Measurements from ENCODE around the gene RIPOR3. TPM values are rescaled to one million over a fixed set of nuclear protein-coding genes. Genes with fewer than 3 reads are reported as not detected.

The RIPOR3 gene
- total and polyA plus RNA-seq, 9 of the 15 experiments (the other 6 are each of a cell fraction or from before 2014, with no cell fraction given): 3.3 to 62.7 (median 21.4) TPM

GRCh38 chr20:50713657-50714101 lies 22.3 kb upstream of the RIPOR3 start (continued):
- TF ChIP-seq REST (IDR thresholded peaks at IDR 0.05; ENCODE audit: borderline replicate concordance): peak; percentile 77; the same call in 1 of the 2 replicates
- TF ChIP-seq REST (CRISPR knock-in tag; IDR thresholded peaks at IDR 0.05; ENCODE audit: low read depth): no peak
- no peak for TF ChIP-seq BCLAF1 (IDR thresholded peaks at IDR 0.05; ENCODE audit: borderline replicate concordance in 1 of 2, control insufficient read depth in 1 of 2, low read depth in 2 of 2, low read length in 1 of 2)
- TF ChIP-seq NFIC (IDR thresholded peaks at IDR 0.05): peak; percentile 22; the same call in 1 of the 2 replicates
- 0 out of 2 replicates have a peak, but pooled peaks have one; percentile 27 for TF ChIP-seq SMARCE1 (IDR thresholded peaks at IDR 0.05)
- TF ChIP-seq PTBP1 (IDR thresholded peaks at IDR 0.05; ENCODE audit: low read depth, low read length): no peak
- peak in 1 of 3 experiments; percentile 16 for TF ChIP-seq YY1 (IDR thresholded peaks at IDR 0.05; ENCODE audit: borderline replicate concordance in 1 of 3, control insufficient read depth in 1 of 3, extremely low read depth in 1 of 3, insufficient read depth in 3 of 3, insufficient read length in 1 of 3, insufficient replicate concordance in 2 of 3, low read depth in 1 of 3, low read length in 2 of 3)
- no peak for TF ChIP-seq CHD2 (IDR thresholded peaks at IDR 0.05; ENCODE audit: low read depth, low read length)
- no peak for TF ChIP-seq RBM17 (IDR thresholded peaks at IDR 0.05; ENCODE audit: borderline replicate concordance, low read depth, low read length)
- peak; percentile 44 for TF ChIP-seq TAL1 (IDR thresholded peaks at IDR 0.05)
- peak in 1 of 2 experiments; percentile 66; a peak in 2 of 4 replicates for TF ChIP-seq MAZ (CRISPR knock-in tag; conservative IDR thresholded peaks at IDR 0.05 in 1 of 2, IDR thresholded peaks at IDR 0.05 in 1 of 2)
- TF ChIP-seq, protein P1, sequence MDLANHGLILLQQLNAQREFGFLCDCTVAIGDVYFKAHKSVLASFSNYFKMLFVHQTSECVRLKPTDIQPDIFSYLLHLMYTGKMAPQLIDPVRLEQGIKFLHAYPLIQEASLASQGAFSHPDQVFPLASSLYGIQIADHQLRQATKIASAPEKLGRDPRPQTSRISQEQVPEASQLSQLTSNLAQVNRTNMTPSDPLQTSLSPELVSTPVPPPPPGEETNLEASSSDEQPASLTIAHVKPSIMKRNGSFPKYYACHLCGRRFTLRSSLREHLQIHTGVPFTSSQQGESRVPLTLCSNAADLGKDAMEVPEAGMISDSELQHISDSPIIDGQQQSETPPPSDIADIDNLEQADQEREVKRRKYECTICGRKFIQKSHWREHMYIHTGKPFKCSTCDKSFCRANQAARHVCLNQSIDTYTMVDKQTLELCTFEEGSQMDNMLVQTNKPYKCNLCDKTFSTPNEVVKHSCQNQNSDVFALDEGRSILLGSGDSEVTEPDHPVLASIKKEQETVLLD (IDR thresholded peaks at IDR 0.05): no peak
- no peak for TF ChIP-seq SPI1 (IDR thresholded peaks at IDR 0.05; ENCODE audit: borderline replicate concordance, low read depth, low read length)
- TF ChIP-seq ZNF766 (CRISPR knock-in tag; conservative IDR thresholded peaks at IDR 0.05): peak; percentile 68

Measured in K562 (cell line).